ENCODE results near the gene CRK. TPM values are rescaled to one million over a fixed set of nuclear protein-coding genes. Genes with fewer than 3 reads are reported as not detected.

The CRK gene
- total RNA-seq, 1 donor from 2014 or later: 83.5 TPM

DNA sequence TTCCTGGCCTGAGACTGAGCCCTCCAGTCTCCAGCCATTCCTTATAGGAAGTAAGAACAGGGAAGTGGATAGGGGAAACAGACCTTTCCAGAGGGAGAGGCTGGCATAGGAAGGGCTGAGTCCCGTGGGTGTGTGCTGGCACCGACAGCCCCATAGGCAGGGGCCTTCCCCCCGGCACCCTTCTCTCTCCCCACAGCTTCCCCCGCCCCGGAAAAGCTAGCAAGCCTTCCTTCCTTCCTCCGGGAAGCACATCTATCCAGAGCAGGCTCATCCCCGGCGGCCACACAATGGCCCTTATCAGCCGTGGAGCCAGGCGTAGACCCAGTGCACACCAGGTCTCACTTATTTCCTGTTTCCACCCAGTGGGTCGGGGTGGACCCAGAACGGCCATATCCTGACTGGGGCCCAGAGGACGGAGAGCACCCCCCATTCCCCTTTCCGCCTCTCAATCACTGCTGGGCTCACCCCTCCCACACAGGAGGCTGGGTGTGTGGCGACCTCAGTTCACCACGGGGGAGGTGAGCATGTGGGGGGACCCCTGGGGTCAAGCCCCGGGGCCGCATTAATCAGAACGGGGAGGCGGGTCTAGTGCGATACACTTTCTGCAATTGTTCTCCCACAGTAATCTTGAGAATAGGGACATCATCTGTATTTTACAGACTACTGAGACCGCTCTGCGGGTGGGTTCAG lies 37.4 kb upstream of the CRK start:
- Histone ChIP-seq H3K27ac (ENCODE audit: low read depth, low read length) (no peak overlapping the region), H3K4me1 (ENCODE audit: insufficient read depth, low read length) (peaks cover 14% of the 10 kb centered on the region), H3K4me3 (ENCODE audit: insufficient read depth, low read depth, low read length) (no peak overlapping the region), H2AFZ (ENCODE audit: low read depth, low read length) (no peak overlapping the region), H3K4me2 (ENCODE audit: low read length) (no peak overlapping the region), H4K20me1 (ENCODE audit: insufficient read depth, low read length) (peaks cover 3% of the 10 kb centered on the region), H3K27me3 (ENCODE audit: insufficient read depth, low read length) (no peaks in the 10 kb centered on the region), H3K9me3 (ENCODE audit: insufficient read depth, low read depth, low read length) (no peaks in the 10 kb centered on the region), H3K36me3 (ENCODE audit: insufficient read depth, low read length) (no peaks in the 10 kb centered on the region), H3K9ac (ENCODE audit: low read length) (no peak overlapping the region), H3K79me2 (ENCODE audit: insufficient read depth, low read length) (peaks cover 24% of the 10 kb centered on the region)
- no peak for TF ChIP-seq EZH2 (IDR thresholded peaks at IDR 0.05; ENCODE audit: insufficient read depth, low read length)
- TF ChIP-seq, protein P1, sequence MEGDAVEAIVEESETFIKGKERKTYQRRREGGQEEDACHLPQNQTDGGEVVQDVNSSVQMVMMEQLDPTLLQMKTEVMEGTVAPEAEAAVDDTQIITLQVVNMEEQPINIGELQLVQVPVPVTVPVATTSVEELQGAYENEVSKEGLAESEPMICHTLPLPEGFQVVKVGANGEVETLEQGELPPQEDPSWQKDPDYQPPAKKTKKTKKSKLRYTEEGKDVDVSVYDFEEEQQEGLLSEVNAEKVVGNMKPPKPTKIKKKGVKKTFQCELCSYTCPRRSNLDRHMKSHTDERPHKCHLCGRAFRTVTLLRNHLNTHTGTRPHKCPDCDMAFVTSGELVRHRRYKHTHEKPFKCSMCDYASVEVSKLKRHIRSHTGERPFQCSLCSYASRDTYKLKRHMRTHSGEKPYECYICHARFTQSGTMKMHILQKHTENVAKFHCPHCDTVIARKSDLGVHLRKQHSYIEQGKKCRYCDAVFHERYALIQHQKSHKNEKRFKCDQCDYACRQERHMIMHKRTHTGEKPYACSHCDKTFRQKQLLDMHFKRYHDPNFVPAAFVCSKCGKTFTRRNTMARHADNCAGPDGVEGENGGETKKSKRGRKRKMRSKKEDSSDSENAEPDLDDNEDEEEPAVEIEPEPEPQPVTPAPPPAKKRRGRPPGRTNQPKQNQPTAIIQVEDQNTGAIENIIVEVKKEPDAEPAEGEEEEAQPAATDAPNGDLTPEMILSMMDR (IDR thresholded peaks at IDR 0.05; ENCODE audit: insufficient read depth, low read depth, low read length): no peak
- no peaks in the 10 kb centered on the region for H3K27me3 Mint-ChIP-seq (ENCODE audit: low read depth, unreplicated experiment)
- peak overlapping the region; percentile 14 for H3K27ac Mint-ChIP-seq (ENCODE audit: unreplicated experiment)
- DNase-seq (ENCODE audit: low read depth): no peak
- no peaks in the 10 kb centered on the region for H3K9me3 Mint-ChIP-seq (ENCODE audit: unreplicated experiment)
- H3K4me3 Mint-ChIP-seq (ENCODE audit: unreplicated experiment): peak overlapping the region; percentile 75
- H3K4me1 Mint-ChIP-seq (ENCODE audit: low read depth, unreplicated experiment): peaks cover 8% of the 10 kb centered on the region
- H3K36me3 Mint-ChIP-seq (ENCODE audit: low read depth, unreplicated experiment): peaks cover 3% of the 10 kb centered on the region
- FAIRE-seq: no peak

DNA sequence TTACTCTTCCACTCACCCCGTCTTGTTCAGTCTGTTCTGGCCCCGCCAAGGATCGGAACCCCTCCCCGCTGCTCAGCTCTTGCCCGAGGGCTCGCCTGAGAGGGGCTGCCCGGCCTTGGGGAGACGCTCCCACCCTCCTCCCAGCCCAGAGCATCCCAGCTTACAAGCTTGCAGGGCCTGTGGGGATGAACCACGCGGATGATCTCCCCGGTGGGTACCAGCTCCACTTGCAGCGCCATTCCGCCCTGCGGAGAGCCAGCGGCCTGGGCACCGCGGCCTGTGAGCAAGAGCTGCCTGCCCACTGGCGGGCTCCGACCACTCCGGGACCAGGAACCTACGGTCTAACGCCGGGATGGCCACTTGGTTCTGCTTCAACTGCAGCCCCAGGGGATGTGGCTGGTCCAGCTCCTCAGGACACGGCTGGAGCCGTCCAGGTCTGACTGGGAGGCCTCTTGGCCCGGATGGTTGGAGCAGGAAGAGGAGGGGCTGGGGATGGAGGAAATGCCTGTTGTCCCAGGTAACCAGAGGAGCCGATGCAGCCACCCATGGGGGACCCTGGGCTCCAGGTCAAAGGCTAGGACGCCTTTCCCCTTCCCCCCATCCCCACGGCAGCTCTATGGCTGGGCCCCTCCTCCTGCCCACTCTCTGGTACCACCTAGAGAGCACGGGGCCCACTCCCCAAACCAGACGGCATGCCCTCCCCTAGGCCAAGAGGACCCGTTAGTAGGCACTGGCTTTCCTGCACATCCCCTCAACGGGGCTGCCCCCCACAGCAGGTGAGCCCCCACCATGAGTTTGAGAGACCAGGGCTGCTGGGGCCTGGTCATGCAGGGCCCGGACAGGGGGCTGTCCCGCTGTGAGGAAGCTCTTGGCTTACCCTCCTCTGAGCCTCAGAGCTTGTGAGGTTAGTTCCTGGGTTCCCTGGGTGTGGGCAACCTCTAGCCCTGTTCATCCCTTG lies 36.5 kb upstream of the CRK start, which contains the start of gene MYO1C:
Gene MYO1C (minus strand): TSS at position 438 of the 958 bp plus-strand sequence. CDS start 199 bp downstream, at position 239.
- Mint-ChIP-seq H3K4me1 (ENCODE audit: low read depth, unreplicated experiment) (peaks cover 8% of the 10 kb centered on the region), H3K27ac (ENCODE audit: unreplicated experiment) (peak within 1 kb of the TSS; percentile 84), H3K36me3 (ENCODE audit: low read depth, unreplicated experiment) (peaks cover 3% of the 10 kb centered on the region), H3K4me3 (ENCODE audit: unreplicated experiment) (peak within 1 kb of the TSS; percentile 88), H3K27me3 (ENCODE audit: low read depth, unreplicated experiment) (no peaks in the 10 kb centered on the region), H3K9me3 (ENCODE audit: unreplicated experiment) (no peaks in the 10 kb centered on the region)
- peak within 1 kb of the TSS; percentile 71 for H2AFZ ChIP-seq (ENCODE audit: low read depth, low read length)
- no peaks in the 10 kb centered on the region for H3K27me3 ChIP-seq (ENCODE audit: insufficient read depth, low read length)
- peak within 1 kb of the TSS; percentile 100 for H3K4me2 ChIP-seq (ENCODE audit: low read length)
- no peaks in the 10 kb centered on the region for H3K9me3 ChIP-seq (ENCODE audit: insufficient read depth, low read depth, low read length)
- TF ChIP-seq, protein P1 (IDR thresholded peaks at IDR 0.05; ENCODE audit: insufficient read depth, low read depth, low read length): no peak
- no peak for TF ChIP-seq EZH2 (IDR thresholded peaks at IDR 0.05; ENCODE audit: insufficient read depth, low read length)
- H3K4me3 ChIP-seq (ENCODE audit: insufficient read depth, low read depth, low read length): peak within 1 kb of the TSS; percentile 81
- peak within 1 kb of the TSS; percentile 89 for H3K9ac ChIP-seq (ENCODE audit: low read length)
- H3K27ac ChIP-seq (ENCODE audit: low read depth, low read length): no peak within 1 kb of the TSS
- DNase-seq (ENCODE audit: low read depth) (no peak), FAIRE-seq (no peak)
- peaks cover 3% of the 10 kb centered on the region for H4K20me1 ChIP-seq (ENCODE audit: insufficient read depth, low read length)
- H3K79me2 ChIP-seq (ENCODE audit: insufficient read depth, low read length): peaks cover 25% of the 10 kb centered on the region
- peaks cover 22% of the 10 kb centered on the region for H3K4me1 ChIP-seq (ENCODE audit: insufficient read depth, low read length)
- H3K36me3 ChIP-seq (ENCODE audit: insufficient read depth, low read length): no peaks in the 10 kb centered on the region

All from astrocyte (in vitro differentiated cells and primary cell).